SU-DHL-6 (cell line): ENCODE data around the gene EPHB2.

Experiments
- CTCF ChIP-seq: fragments of 200-600 bp; sonication (generic); IDR thresholded peaks from one replicate; pipeline ENCODE4 v1.5.1; 2017; ENCODE audit warnings: antibody characterized with exemption, mild to moderate bottlenecking, low read length, moderate library complexity; ENCODE audit not compliant: insufficient read depth, poor library complexity, severe bottlenecking
- EZH2phosphoT487 ChIP-seq: fragments of 200-600 bp; sonication (generic), shearing (Covaris generic); conservative IDR thresholded peaks from 2 replicates; pipeline ENCODE4 v1.6.1; 2018; ENCODE audit warnings: mild to moderate bottlenecking, antibody characterized with exemption, low read length, moderate library complexity, mixed read lengths

- TF ChIP-seq CTCF (no peak), EZH2phosphoT487 (no peak)
These were observed 21.1 kb upstream of the EPHB2 start for GRCh38 chr1:22689505-22689904.
